ENCODE measurements around the gene SLC50A1. TPM values are rescaled to one million over a fixed set of nuclear protein-coding genes. Genes with fewer than 3 reads are reported as not detected.
A peak's percentile ranks its signal among the peaks of the same experiment; 100 is the strongest.

SLC50A1 gene
- total RNA-seq, 1 donor from 2014 or later: 42.6 TPM

DNA sequence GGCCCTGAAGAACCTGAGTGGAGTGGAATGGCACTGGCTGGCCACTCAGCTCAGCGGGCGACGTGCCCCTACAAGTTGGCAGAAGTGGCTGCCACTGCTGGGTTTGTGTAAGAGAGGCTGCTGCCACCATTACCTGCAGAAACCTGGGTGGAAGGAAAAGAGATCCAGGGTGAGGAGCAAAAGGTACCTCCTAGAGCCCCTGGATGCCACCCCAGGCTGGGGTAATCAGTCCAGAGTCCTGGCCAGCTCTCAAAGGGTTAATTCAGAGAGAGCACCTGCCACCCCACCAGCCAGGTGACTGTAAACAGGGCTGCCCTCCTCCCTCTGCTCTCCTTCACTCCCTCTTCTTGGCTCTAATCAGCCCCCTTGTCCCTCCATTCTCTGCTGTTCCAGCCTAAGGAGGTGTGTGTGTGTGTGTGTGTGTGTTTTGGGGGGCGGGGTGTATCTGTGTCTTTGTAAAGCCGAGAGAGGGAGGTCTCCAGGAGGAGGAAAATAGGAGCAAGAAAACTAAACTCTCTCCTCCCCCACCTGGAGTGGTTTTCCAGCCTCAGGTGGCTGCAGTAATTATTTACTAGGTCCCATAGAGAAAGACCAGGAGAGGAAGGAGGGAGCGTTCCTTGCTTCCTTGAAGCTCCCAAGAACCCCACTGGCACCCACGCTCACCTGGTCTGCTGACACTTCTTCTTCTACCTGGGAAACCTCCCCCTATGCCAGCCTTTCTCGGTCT is 50.6 kb downstream of the SLC50A1 start:
- Histone ChIP-seq H3K27me3 (ENCODE audit: low read depth) (no peaks in the 10 kb centered on the region), H3K27ac (peak overlapping the region; percentile 72), H3K9me3 (no peaks in the 10 kb centered on the region), H3K36me3 (no peaks in the 10 kb centered on the region), H3K4me1 (peaks cover 17% of the 10 kb centered on the region), H3K4me3 (peak overlapping the region; percentile 38)
- DNase-seq (peak; percentile 49), ATAC-seq (peak; percentile 7 to 34)
- intact Hi-C loops (cut with DNase I): no loop called here
- TF ChIP-seq CTCF (IDR thresholded peaks at IDR 0.05): no peak

DNA sequence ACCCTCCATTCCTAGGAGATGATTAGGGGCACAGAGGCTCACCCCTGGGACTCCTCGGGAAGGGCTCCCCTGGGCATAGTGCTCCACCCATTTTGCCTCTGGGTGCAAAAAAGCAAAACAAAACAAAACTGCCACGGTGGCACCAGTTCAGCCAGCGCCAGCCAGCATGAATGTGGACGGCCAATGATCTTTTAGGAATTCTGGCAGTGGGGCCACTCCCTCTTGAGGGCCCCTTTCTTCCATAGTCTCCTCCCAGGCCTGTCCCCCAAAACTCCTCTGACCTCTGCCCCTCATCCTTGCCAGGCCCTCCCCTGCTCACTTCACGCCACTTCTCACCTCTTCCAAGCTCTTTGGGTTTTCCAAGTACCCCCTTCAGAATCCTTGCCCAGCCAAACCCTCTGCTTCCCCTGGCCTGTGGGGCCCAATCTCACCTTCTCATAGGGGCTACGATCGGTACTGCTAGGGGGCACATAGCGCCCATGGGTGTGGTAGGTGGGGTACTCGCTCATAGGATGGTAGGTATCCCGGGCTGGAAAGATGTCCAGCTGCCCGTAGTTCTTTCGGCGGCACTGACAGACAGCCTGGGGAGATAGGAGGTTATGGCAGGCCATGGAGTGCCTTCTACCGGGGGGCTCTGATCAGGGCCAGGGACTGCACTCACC is 51.3 kb downstream of the SLC50A1 start:
- Histone ChIP-seq H3K27me3 (ENCODE audit: low read depth) (no peaks in the 10 kb centered on the region), H3K9me3 (no peaks in the 10 kb centered on the region), H3K4me1 (peaks cover 17% of the 10 kb centered on the region), H3K4me3 (peak overlapping the region; percentile 38), H3K27ac (peak overlapping the region; percentile 68), H3K36me3 (no peaks in the 10 kb centered on the region)
- DNase-seq: peak; percentile 47
- TF ChIP-seq CTCF (IDR thresholded peaks at IDR 0.05): no peak
- intact Hi-C loops (cut with DNase I): no loop called here
- peak; percentile 10 to 27 for ATAC-seq

- no peaks in the 10 kb centered on the region for H3K36me3 ChIP-seq
- intact Hi-C loops (cut with DNase I): no loop called here
- ATAC-seq: peak; percentile 1 to 13
- peak overlapping the region; percentile 38 for H3K4me3 ChIP-seq
- no peaks in the 10 kb centered on the region for H3K9me3 ChIP-seq
- H3K27me3 ChIP-seq (ENCODE audit: low read depth): no peaks in the 10 kb centered on the region
- peak overlapping the region; percentile 68 for H3K27ac ChIP-seq
- peaks cover 17% of the 10 kb centered on the region for H3K4me1 ChIP-seq
- TF ChIP-seq CTCF (IDR thresholded peaks at IDR 0.05): no peak
- DNase-seq: peak; percentile 53
Measured at GRCh38 chr1:155187456-155187891, 51.8 kb downstream of the SLC50A1 start.

GRCh38 chr1:155188268-155188667 is 52.6 kb downstream of the SLC50A1 start:
- Histone ChIP-seq H3K27ac (peak overlapping the region; percentile 68), H3K27me3 (ENCODE audit: low read depth) (no peaks in the 10 kb centered on the region), H3K9me3 (no peaks in the 10 kb centered on the region), H3K4me1 (peaks cover 25% of the 10 kb centered on the region), H3K36me3 (no peaks in the 10 kb centered on the region), H3K4me3 (peak overlapping the region; percentile 38)
- intact Hi-C loops (cut with DNase I): no loop called here
- ATAC-seq (no peak), DNase-seq (peak; percentile 46)
- TF ChIP-seq CTCF (IDR thresholded peaks at IDR 0.05): no peak

Other genes with a start within 250 kb of the SLC50A1 start
- gene PMVK, start 199.1 kb upstream of the SLC50A1 start, total RNA-seq: 34.1 TPM
- gene PBXIP1, start 179.8 kb upstream of the SLC50A1 start, total RNA-seq: 68.1 TPM
- 27.4 TPM for gene PYGO2, start 174.1 kb upstream of the SLC50A1 start, total RNA-seq
- gene SHC1, start 165.1 kb upstream of the SLC50A1 start, total RNA-seq: 94.8 TPM
- gene CKS1B, start 161.2 kb upstream of the SLC50A1 start, total RNA-seq: 28.5 TPM
- 31.9 TPM for gene FLAD1, start 152.5 kb upstream of the SLC50A1 start, total RNA-seq
- not detected for gene LENEP, start 142.3 kb upstream of the SLC50A1 start, total RNA-seq
- 72.0 TPM for gene ZBTB7B, start 133.1 kb upstream of the SLC50A1 start, total RNA-seq
- 1.4 TPM for gene DCST2, start 102.1 kb upstream of the SLC50A1 start, total RNA-seq
- gene DCST1, start 102.0 kb upstream of the SLC50A1 start, total RNA-seq: not detected
- 121 TPM for gene ADAM15, start 84.5 kb upstream of the SLC50A1 start, total RNA-seq
- 7.4 TPM for gene EFNA4, start 72.1 kb upstream of the SLC50A1 start, total RNA-seq
- 1.0 TPM for gene EFNA3, start 57.0 kb upstream of the SLC50A1 start, total RNA-seq
- 144 TPM for gene EFNA1, start 8.0 kb upstream of the SLC50A1 start, total RNA-seq
- gene DPM3, start 4.7 kb downstream of the SLC50A1 start, total RNA-seq: 62.3 TPM
- gene KRTCAP2, start 37.5 kb downstream of the SLC50A1 start, total RNA-seq: 173 TPM
- 0.35 TPM for gene TRIM46, start 38.0 kb downstream of the SLC50A1 start, total RNA-seq
- gene THBS3, start 72.0 kb downstream of the SLC50A1 start, total RNA-seq: 24.4 TPM
- 27.9 TPM for gene MTX1, start 72.8 kb downstream of the SLC50A1 start, total RNA-seq
- gene ENTREP3, start 119.6 kb downstream of the SLC50A1 start, total RNA-seq: 22.9 TPM
- 70.2 TPM for gene SCAMP3, start 126.5 kb downstream of the SLC50A1 start, total RNA-seq
- gene CLK2, start 137.7 kb downstream of the SLC50A1 start, total RNA-seq: 51.1 TPM
- gene HCN3, start 141.6 kb downstream of the SLC50A1 start, total RNA-seq: 4.2 TPM
- not detected for gene PKLR, start 165.6 kb downstream of the SLC50A1 start, total RNA-seq
- 184 TPM for gene FDPS, start 173.0 kb downstream of the SLC50A1 start, total RNA-seq
- 27.6 TPM for gene RUSC1, start 185.0 kb downstream of the SLC50A1 start, total RNA-seq